KMS-11 (cell line): Measurements from ENCODE around the gene RAD51B.

ENCODE experiments used
- H2AFZ ChIP-seq: fragments of 200-600 bp; sonication (generic); 2 replicates; pipeline ENCODE4 v1.6.1; 2016; ENCODE audit warnings: antibody characterized with exemption, mixed run types, low read depth
- H3K27ac ChIP-seq: fragments of 200-600 bp; sonication (generic); 2 replicates; pipeline ENCODE4 v1.6.1; 2016; ENCODE audit warnings: mild to moderate bottlenecking, mixed run types
- H3K27me3 ChIP-seq: fragments of 200-600 bp; sonication (generic); 2 replicates; pipeline ENCODE4 v1.6.1; 2017; ENCODE audit warnings: mild to moderate bottlenecking, low read depth, mixed run types, moderate library complexity; ENCODE audit not compliant: insufficient read depth
- H3K36me3 ChIP-seq: fragments of 200-600 bp; sonication (generic); 2 replicates; pipeline ENCODE4 v1.6.1; 2017; ENCODE audit warnings: mild to moderate bottlenecking, mixed run types; ENCODE audit not compliant: insufficient read depth
- H3K4me1 ChIP-seq: fragments of 200-600 bp; sonication (generic); 2 replicates; pipeline ENCODE4 v1.6.1; 2016; ENCODE audit warnings: mild to moderate bottlenecking, low read depth, mixed run types; ENCODE audit not compliant: poor library complexity, severe bottlenecking
- H3K4me2 ChIP-seq: fragments of 200-600 bp; sonication (generic); 2 replicates; pipeline ENCODE4 v1.7.0; 2016; ENCODE audit warnings: mild to moderate bottlenecking, mixed run types
- H3K4me3 ChIP-seq: fragments of 200-600 bp; sonication (generic); IDR thresholded peaks from 2 replicates; pipeline ENCODE4 v1.6.1; 2017; ENCODE audit warnings: low read depth, low read length, mixed read lengths; ENCODE audit not compliant: insufficient read depth
- H3K79me2 ChIP-seq: fragments of 200-600 bp; sonication (generic); 2 replicates; pipeline ENCODE4 v1.6.1; 2016; ENCODE audit warnings: low read depth, mixed run types; ENCODE audit not compliant: insufficient read depth
- H3K9ac ChIP-seq: fragments of 200-600 bp; sonication (generic); 2 replicates; pipeline ENCODE4 v1.6.1; 2016; ENCODE audit warnings: mild to moderate bottlenecking, mixed run types
- H4K20me1 ChIP-seq: fragments of 200-600 bp; sonication (generic); 2 replicates; pipeline ENCODE4 v1.6.1; 2016; ENCODE audit warnings: mild to moderate bottlenecking, mixed run types; ENCODE audit not compliant: insufficient read depth
- CTCF ChIP-seq: fragments of 200-600 bp; sonication (generic); conservative IDR thresholded peaks from 2 replicates; pipeline ENCODE4 v1.6.1; 2017; ENCODE audit warnings: low read depth, mild to moderate bottlenecking, antibody characterized with exemption, low read length, moderate library complexity, mixed read lengths

Gene RAD51B

GRCh38 chr14:68081489-68081888 lies 261.9 kb downstream of the RAD51B start:
- Histone ChIP-seq H3K4me2 (no peak overlapping the region), H3K4me1 (no peaks in the 10 kb centered on the region), H3K36me3 (no peaks in the 10 kb centered on the region), H3K27me3 (no peaks in the 10 kb centered on the region), H3K79me2 (no peaks in the 10 kb centered on the region), H4K20me1 (no peaks in the 10 kb centered on the region), H3K27ac (no peak overlapping the region), H2AFZ (no peak overlapping the region), H3K9ac (no peak overlapping the region), H3K4me3 (no peak overlapping the region)
- no peak for TF ChIP-seq CTCF

- no peak overlapping the region for H3K4me2 ChIP-seq
- no peaks in the 10 kb centered on the region for H3K4me1 ChIP-seq
- H3K27me3 ChIP-seq, result no peaks in the 10 kb centered on the region
- H4K20me1 ChIP-seq, result no peaks in the 10 kb centered on the region
- H3K9ac ChIP-seq, result no peak overlapping the region
- TF ChIP-seq CTCF, result no peak
- H2AFZ ChIP-seq, result no peak overlapping the region
- H3K27ac ChIP-seq, result no peak overlapping the region
- no peak overlapping the region for H3K4me3 ChIP-seq
- no peaks in the 10 kb centered on the region for H3K79me2 ChIP-seq
- no peaks in the 10 kb centered on the region for H3K36me3 ChIP-seq
These were observed 263.2 kb downstream of the RAD51B start for GRCh38 chr14:68082698-68083291.

- no peak overlapping the region for H3K9ac ChIP-seq
- no peak overlapping the region for H3K4me2 ChIP-seq
- no peaks in the 10 kb centered on the region for H4K20me1 ChIP-seq
- no peak for TF ChIP-seq CTCF
- H3K4me1 ChIP-seq, result no peaks in the 10 kb centered on the region
- H3K4me3 ChIP-seq, result no peak overlapping the region
- H3K27me3 ChIP-seq, result no peaks in the 10 kb centered on the region
- no peaks in the 10 kb centered on the region for H3K79me2 ChIP-seq
- H2AFZ ChIP-seq, result no peak overlapping the region
- no peaks in the 10 kb centered on the region for H3K36me3 ChIP-seq
- no peak overlapping the region for H3K27ac ChIP-seq
These were observed 264.7 kb downstream of the RAD51B start for GRCh38 chr14:68084256-68084655.

GRCh38 chr14:68085742-68086141 lies 266.2 kb downstream of the RAD51B start:
- H3K27ac ChIP-seq, result no peak overlapping the region
- no peaks in the 10 kb centered on the region for H3K27me3 ChIP-seq
- H4K20me1 ChIP-seq, result no peaks in the 10 kb centered on the region
- H3K4me1 ChIP-seq, result no peaks in the 10 kb centered on the region
- H3K36me3 ChIP-seq, result no peaks in the 10 kb centered on the region
- H3K4me3 ChIP-seq, result no peak overlapping the region
- no peak overlapping the region for H3K4me2 ChIP-seq
- no peak for TF ChIP-seq CTCF
- H3K79me2 ChIP-seq, result no peaks in the 10 kb centered on the region
- no peak overlapping the region for H2AFZ ChIP-seq
- H3K9ac ChIP-seq, result no peak overlapping the region
